Stimulated activated CD4-positive, alpha-beta T cell treated with anti-CD3 and anti-CD28 coated beads, TNF-alpha, amount 100 ng/mL, for 1 hour (primary cell): ENCODE measurements around the gene CCDC158.
"Not testable (repeated sequence)": the region's sequence is repeated elsewhere in the genome, so short reads cannot be mapped to it uniquely, and the experiment has no call there.

Experiments
- DNase-seq, 3 donors: peaks; one replicate each; pipeline ENCODE4 v3.0.0-alpha.2; 2020; ENCODE audit warnings: low read depth in 3 of 3, low spot score in 1 of 3

Gene CCDC158

GRCh38 chr4:76420762-76421581 lies at the start of gene CCDC158:
CCDC158 (minus strand) TSS chr4:76421141; CDS start chr4:76403207, 17,934 bp downstream.
- no peak for DNase-seq

- DNase-seq: no peak
Observed at GRCh38 chr4:76470532-76470931, 49.6 kb upstream of the CCDC158 start.

GRCh38 chr4:76470064-76470463 lies 49.1 kb upstream of the CCDC158 start:
- DNase-seq: no peak

GRCh38 chr4:76463568-76463967 lies 42.6 kb upstream of the CCDC158 start:
- no peak for DNase-seq

- no peak for DNase-seq
Observed at GRCh38 chr4:76459291-76459723, 38.4 kb upstream of the CCDC158 start.

- no peak for DNase-seq
Observed at GRCh38 chr4:76458825-76459224, 37.9 kb upstream of the CCDC158 start.

- no peak for DNase-seq
Observed at GRCh38 chr4:76458297-76458696, 37.4 kb upstream of the CCDC158 start.

- DNase-seq: no peak
Observed at GRCh38 chr4:76457885-76458284, 36.9 kb upstream of the CCDC158 start.

- not testable (repeated sequence) for DNase-seq
Observed at GRCh38 chr4:76454073-76454472, 33.1 kb upstream of the CCDC158 start.

GRCh38 chr4:76453232-76453631 lies 32.3 kb upstream of the CCDC158 start:
- no peak for DNase-seq

- DNase-seq: no peak
Observed at GRCh38 chr4:76449833-76450232, 28.9 kb upstream of the CCDC158 start.

- DNase-seq: no peak
Observed at GRCh38 chr4:76449362-76449767, 28.4 kb upstream of the CCDC158 start.

GRCh38 chr4:76448211-76448610 lies 27.3 kb upstream of the CCDC158 start:
- no peak for DNase-seq

GRCh38 chr4:76447393-76447851 lies 26.5 kb upstream of the CCDC158 start:
- DNase-seq: no peak

- DNase-seq: no peak
Observed at GRCh38 chr4:76445911-76446310, 25.0 kb upstream of the CCDC158 start.

- DNase-seq: no peak
Observed at GRCh38 chr4:76443376-76443775, 22.4 kb upstream of the CCDC158 start.

GRCh38 chr4:76442807-76443206 lies 21.9 kb upstream of the CCDC158 start:
- no peak for DNase-seq

GRCh38 chr4:76441881-76442280 lies 20.9 kb upstream of the CCDC158 start:
- no peak for DNase-seq

GRCh38 chr4:76439491-76439890 lies 18.6 kb upstream of the CCDC158 start:
- DNase-seq: no peak

GRCh38 chr4:76435528-76436319 lies 14.8 kb upstream of the CCDC158 start:
- no peak for DNase-seq

- no peak for DNase-seq
Observed at GRCh38 chr4:76434901-76435527, 14.1 kb upstream of the CCDC158 start, which contains the start of gene SHROOM3. SHROOM3 (plus strand) TSS chr4:76435229; CDS start chr4:76436053, 824 bp downstream.
